VCaP (cell line): ENCODE results near the gene USP11.
"Not testable (repeated sequence)": the region's sequence is repeated elsewhere in the genome, so short reads cannot be mapped to it uniquely, and the experiment has no call there.

Source experiments
- H3K27ac ChIP-seq: fragments of 450-650 bp; 2 replicates; pipeline ENCODE4 v1.5.1; 2017
- CTCF ChIP-seq: fragments of 450-650 bp; conservative IDR thresholded peaks from 2 replicates; pipeline ENCODE4 v1.5.1; 2017; ENCODE audit warnings: mild to moderate bottlenecking, moderate library complexity

Gene USP11

DNA sequence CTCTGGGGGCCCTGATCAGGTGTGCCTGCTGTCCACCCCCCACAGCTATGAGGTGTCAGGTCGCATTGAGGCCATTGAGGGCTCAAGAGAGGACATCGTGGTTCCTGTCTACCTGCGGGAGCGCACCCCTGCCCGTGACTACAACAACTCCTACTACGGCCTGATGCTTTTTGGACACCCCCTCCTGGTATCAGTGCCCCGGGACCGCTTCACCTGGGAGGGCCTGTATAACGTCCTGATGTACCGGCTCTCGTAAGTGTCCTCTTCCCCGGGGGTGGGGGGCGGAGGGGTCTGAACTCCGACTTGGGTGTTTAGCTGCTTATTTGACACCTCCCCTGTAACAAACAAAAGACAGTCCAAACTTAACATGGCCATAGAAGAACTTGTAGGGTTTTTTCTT, 10.5 kb downstream of the USP11 start:
- no peak for TF ChIP-seq CTCF

DNA sequence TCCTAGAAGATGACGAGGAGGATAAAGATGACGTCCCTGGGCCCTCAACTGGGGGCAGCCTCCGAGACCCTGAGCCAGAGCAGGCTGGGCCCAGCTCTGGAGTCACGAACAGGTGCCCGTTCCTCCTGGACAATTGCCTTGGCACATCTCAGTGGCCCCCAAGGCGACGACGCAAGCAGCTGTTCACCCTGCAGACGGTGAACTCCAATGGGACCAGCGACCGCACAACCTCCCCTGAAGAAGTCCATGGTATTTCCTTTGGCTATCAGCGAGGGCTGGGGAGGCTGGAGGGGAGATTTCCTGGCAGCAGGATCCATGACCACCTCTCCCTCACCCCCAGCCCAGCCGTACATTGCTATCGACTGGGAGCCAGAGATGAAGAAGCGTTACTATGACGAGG, 11.9 kb downstream of the USP11 start:
- no peak overlapping the region for H3K27ac ChIP-seq
- TF ChIP-seq CTCF = no peak

More for the DNA sequence above, 10.5 kb downstream of the USP11 start:
- H3K27ac ChIP-seq = no peak overlapping the region

DNA sequence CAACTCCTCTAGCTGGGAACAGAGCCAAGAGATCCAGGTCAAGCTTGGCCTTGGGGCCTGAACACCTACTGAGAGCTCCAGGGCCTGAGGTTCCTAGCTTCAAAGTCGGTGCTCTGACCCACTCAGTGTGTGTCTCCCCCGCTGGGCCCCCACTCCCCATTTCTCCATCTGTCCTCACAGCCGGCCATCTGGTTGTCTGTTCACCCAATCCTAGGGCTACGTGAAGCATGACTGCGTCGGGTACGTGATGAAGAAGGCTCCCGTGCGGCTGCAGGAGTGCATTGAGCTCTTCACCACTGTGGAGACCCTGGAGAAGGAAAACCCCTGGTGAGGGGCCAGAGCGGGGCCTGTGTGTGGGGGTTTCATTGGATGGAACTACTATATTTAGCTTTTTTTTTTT, 12.3 kb downstream of the USP11 start:
- H3K27ac ChIP-seq = no peak overlapping the region
- no peak for TF ChIP-seq CTCF

DNA sequence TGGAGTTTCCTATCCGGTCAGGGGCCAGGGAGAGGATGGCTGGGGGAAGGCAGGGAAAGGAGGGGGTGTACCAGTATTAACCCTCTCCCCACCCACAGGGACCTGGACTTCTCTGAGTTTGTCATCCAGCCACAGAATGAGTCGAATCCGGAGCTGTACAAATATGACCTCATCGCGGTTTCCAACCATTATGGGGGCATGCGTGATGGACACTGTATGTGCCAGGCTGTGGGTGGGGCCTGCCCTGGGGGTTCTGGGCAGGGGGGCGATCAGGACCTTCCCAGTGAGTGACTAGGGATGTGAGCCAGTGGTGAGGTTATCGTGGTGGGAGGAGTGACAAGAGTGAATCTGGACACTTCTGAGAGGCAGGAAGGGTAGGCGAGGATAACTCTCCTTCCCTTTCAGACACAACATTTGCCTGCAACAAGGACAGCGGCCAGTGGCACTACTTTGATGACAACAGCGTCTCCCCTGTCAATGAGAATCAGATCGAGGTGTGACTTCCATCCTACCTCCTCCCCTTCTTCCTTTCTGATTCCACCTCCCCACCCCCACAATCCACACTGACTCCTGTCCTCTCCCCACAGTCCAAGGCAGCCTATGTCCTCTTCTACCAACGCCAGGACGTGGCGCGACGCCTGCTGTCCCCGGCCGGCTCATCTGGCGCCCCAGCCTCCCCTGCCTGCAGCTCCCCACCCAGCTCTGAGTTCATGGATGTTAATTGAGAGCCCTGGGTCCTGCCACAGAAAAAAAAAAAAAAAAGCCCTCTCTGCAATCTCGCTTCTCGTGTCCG, 14.6 kb downstream of the USP11 start:
- no peak for TF ChIP-seq CTCF

DNA sequence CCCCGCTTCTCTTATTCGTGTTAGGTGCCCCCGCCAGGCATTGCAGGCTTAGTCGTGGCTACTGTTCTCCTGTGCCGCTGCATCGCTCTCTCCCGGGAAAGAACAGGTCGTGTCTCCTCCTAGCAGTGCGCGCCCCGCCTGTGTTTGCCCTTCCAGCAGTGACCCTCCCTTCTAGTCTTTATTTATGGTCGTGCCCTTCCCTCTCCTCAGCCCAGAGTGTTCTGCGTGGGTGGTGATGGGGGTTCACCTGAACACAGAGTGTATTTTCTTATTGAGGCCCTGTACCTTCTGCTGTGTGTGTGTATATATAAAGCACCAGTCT, 15.2 kb downstream of the USP11 start:
- no peak for TF ChIP-seq CTCF
- H3K27ac ChIP-seq = no peak overlapping the region

More for the DNA sequence above, 14.6 kb downstream of the USP11 start:
- no peak overlapping the region for H3K27ac ChIP-seq

DNA sequence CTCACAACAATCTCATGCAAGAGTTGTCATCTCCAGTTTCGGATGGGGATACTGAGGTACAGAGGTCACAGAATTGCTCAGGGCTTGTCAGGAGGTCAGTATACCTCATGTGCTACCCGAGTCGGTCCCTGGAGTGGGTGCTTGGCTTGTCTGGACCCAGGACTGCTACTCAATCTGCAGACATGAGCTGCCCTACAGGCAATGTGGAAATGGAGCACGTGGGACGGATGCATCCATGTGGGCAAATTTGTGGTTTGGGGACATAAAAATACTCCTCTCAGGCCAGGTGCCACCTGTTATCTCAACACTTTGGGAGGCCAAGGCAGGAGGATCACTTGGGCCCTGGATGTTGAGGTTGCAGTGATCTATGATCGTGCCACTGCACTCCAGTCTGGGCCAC, 15.8 kb downstream of the USP11 start:
- TF ChIP-seq CTCF = no peak
- H3K27ac ChIP-seq = no peak overlapping the region

DNA sequence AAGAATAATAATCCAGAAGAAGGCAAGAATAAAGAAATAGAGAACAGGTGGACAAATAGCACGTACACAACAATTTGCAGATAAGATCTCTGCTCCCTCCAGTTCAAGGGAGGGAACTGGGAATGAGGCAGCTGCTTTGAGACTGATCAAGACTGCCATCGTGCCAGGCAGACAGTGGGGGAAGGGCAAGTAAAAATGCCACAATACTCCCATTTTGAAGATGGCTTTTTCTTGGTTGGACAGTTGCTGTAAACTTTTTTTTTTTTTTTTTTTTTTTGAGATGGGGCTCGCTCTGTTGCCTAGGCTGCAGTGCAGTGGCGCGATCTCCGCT, 17.2 kb downstream of the USP11 start:
- H3K27ac ChIP-seq = no peak overlapping the region
- TF ChIP-seq CTCF = no peak

GRCh38 chrX:47257620-47258019, 24.8 kb downstream of the USP11 start:
- not testable (repeated sequence) for H3K27ac ChIP-seq
